ENCODE data around the gene NAA50.
A peak's percentile ranks its signal among the peaks of the same experiment; 100 is the strongest.

The NAA50 gene

GRCh38 chr3:113741620-113742019 lies 4.4 kb downstream of the NAA50 start:
- no peak for DNase-seq

DNA sequence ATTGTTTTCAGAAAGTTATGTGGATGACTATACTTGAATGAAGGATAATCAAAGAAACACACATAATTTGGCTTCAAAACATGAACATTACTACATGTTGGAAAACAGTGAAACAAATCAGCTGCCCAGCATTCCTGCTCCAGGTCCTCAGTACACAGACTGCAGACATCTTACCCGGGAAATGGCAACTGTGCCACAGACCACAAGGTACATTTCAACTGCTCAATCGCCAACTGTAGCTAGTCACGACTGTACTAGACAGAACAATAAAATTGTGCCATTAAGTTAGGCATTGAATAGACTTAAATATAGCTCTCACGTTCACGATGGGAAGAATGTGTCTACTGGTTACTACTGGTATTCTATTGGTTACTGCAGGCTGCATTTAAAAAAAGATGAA lies 5.0 kb downstream of the NAA50 start:
- no peak for DNase-seq

GRCh38 chr3:113736548-113737089 lies 9.4 kb downstream of the NAA50 start:
- DNase-seq, result peak; percentile 72

DNA sequence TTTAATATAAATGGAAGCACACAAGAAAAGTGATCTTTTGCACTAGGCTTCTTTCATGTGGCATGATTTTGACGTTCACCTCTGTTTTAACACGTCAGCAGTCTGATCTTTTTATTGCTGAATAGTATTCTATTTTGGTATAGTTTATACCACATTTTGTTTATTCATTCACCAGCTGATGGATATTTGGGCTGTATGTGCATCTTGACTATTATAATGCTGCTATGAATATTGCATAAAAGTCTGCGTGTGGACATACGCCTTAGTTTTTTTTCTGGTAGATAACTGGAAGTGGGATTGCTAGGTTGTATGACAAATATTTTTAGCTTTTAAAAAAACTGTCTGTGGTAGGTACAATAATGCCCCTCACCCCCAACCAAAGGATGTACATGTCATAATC lies 14.4 kb downstream of the NAA50 start:
- DNase-seq, result no peak

- DNase-seq, result no peak
Measured at GRCh38 chr3:113730550-113730949, 15.5 kb downstream of the NAA50 start.

GRCh38 chr3:113728661-113729060 lies 17.4 kb downstream of the NAA50 start:
- DNase-seq, result no peak

GRCh38 chr3:113721636-113722035 lies 24.4 kb downstream of the NAA50 start:
- no peak for DNase-seq

DNA sequence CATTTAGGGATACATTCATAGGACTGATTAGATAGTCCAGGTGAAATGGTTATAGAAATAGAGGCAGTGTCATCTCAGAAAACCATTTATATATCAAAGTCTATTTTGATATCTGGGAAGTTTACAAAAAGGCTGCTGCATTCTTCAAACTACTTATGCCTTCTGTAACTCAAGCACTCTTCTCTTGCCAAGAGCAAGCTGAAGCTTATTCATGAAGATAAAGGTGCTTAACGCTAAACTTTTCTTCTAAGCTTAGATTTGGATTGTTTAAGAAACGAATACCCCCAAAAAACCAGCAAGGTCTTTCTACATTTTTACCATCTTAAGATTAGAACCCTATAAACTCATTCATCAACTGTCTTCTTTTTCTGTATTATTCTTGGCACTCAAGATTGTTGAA lies 26.3 kb downstream of the NAA50 start:
- no peak for DNase-seq

DNA sequence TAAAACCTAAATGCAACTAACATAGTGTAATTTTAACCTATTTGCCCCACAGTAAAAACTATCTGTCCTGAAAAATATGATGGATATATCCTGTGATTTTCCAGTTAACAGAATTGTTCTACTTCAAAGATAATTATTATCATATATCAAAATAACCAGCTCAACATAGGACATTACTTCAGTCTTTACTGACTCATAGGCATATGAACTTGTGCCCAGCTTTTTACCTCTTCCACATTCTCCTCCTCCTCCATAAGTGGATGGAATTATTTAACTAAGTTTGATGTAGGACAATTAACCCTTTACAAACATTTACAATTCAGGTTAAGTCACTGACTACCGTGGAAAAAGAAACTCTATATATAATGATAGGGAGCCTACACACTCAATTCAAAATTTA lies 26.8 kb downstream of the NAA50 start:
- DNase-seq, result no peak

GRCh38 chr3:113717818-113718217 lies 28.2 kb downstream of the NAA50 start:
- no peak for DNase-seq

GRCh38 chr3:113717308-113717707 lies 28.7 kb downstream of the NAA50 start:
- no peak for DNase-seq

GRCh38 chr3:113714702-113715101 lies 31.3 kb downstream of the NAA50 start:
- DNase-seq, result no peak

DNA sequence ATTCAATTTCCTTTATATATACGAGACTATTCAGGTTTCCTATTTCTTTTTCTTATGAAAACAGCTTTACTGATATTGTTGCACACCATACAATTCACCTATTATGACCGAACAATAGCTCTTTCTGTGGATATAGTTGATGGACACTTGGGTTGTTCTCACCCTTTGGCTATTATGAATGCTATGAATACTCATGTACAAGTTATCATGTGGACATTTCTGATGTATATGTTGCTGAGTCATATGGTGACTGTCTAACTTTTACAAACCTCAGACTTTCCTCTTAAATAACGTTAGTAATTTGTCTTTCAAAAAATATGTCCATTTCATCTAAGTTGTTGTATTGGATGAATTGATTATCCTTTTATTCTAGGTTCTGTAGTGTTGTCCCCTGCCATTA lies 33.9 kb downstream of the NAA50 start:
- DNase-seq, result peak; percentile 10

DNA sequence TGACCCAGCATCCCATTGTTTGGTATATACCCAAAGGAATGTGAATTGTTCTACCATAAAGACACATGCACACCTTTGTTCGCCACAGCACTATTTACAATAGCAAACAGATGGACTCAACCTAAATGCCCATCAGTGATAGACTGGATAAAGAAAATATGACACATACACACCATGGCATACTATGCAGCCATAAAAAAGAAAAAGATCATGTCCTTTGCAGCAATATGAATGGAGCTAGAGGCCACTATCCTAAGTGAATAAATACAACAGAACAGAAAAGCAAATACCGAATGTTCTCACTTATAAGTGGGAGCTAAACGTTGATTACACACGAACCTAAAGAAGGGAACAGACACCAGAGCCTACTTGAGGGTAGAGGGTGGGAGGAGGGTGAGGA lies 38.2 kb downstream of the NAA50 start:
- no peak for DNase-seq

DNA sequence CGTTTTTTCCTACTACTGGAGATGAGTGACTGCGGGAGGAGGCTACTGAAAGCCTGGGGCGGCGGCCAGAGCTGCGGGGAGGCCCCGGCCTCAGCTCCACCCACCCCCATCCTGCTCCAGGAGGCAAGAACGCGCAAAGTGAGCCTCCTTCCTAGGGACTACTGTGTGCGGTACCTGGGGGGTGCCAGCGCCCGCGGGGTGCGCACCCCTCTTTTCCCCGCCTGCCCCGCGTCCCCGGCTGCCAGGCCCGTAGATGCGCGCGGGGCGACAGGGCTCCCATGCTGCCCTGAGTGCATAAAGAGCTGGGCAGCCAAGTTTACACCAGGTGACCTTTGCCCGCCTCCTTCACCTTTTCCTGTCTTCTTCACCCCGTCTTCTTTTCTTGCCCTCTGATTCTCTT lies 47.1 kb downstream of the NAA50 start:
- peak; percentile 9 for DNase-seq

DNA sequence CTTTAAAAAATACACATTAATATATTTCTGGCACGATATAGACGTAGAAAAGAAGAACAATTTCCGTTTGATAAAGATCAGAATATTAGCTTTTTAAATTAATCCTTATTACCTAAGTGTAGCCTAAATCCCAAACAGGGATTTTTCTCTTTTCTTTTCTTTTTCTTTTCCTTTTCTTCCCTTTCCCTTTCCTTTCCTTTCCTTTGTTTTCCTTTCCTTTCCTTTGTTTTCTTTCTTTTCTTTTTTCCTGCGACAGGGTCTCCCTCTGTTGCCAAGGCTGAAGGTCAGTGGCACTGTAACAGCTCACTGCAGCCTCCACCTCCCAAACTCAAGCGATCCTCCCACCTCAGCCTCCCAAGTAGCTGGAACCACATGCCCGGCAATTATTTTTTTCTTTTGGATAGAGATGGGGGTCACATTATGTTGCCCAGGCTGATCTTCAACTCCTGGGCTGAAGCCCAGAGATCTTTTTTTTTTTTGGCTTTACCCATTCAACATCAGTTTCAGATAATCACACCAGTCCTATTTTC lies 47.8 kb downstream of the NAA50 start:
- no peak for DNase-seq

DNA sequence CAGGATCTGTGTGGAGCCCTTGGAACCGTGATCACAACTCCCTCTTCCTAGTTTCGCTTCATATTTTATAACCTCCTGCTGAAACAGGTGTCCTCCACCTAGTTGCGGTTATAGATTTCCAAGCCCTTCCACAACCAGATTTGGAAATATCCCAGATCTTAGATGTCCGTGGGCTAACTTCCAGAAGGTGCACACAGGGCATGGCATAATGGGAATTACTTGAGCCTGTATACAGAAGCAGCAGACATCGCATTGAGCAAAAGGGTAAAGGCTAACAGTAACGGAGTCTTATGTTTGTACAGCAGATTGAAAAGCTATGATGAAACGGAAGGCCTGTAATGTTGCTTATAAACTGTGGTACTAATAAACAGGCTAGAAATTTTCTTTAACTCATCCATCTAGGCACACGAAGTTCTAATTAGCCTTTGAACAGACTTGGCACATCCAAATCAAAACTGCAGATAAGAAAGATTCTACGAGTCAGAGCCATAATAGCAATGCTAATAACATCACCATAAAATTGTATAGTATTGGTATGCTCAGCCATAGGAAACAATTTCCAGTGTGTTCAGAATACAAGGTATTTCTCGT lies 48.5 kb downstream of the NAA50 start:
- DNase-seq, result peak; percentile 17

- DNase-seq, result peak; percentile 99
Measured at GRCh38 chr3:113696658-113697499, 49.2 kb downstream of the NAA50 start.

- peak; percentile 68 for DNase-seq
Measured at GRCh38 chr3:113695786-113696645, 50.0 kb downstream of the NAA50 start, which contains the start of gene USF3. Gene USF3 (minus strand): TSS chr3:113696642. CDS start chr3:113674878, 21,764 bp downstream.

DNA sequence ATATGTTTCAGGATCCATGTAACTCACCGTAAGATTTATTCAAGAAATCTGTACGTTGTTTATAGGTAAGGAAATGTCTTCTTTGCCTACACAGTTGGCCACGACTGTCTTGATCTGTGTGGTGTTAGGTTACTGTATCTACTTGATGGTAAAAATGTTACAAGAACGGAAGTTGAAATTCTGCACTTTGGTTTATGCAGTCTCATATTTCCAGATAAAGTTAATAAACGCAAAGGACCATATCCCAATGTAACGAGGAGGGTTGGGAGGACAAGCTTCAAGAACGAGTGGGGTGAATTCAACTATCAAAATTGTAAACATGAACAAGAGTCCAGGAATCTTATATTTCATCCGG lies 50.6 kb downstream of the NAA50 start:
- no peak for DNase-seq

GRCh38 chr3:113690482-113690881 lies 55.6 kb downstream of the NAA50 start:
- no peak for DNase-seq

DNA sequence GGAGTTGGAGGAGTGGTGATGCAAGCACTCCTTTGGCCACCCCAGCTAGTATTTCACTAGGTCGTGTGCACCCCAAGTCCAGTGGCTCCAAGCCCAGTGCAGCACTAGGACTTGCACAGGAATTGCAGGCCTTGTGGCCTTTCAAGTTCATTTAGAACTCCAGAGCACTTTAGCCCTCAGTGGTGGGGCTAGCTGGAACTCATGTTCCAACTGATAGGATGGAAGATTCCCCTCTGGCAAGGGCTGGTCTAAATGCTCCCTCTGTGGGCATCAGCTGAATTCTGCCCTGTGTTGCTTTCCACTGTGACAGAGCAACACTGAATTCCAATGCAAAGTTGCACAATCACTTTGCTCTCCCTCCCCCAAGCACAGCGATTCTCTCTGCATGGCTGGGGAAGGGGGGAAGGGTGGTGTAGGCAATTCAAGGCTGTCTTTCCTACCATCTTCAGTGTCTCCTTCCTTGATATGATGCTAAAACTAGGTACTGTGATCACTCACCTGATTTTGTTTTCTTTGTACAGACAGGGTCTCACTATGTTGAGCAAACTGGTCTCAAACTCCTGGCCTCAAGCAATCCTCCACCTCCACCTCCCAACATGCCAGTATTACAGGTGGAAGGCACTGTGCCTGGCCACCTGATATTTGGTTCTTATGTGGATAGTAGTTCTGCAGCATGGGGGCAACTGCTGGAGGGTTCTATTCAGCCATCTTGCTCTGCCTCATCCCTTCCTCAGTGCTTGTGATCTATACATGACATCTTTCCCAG lies 59.9 kb downstream of the NAA50 start:
- DNase-seq, result peak; percentile 42
